HG03064 (cell line): ENCODE measurements around the gene CD27.
"Not testable (repeated sequence)": the region's sequence is repeated elsewhere in the genome, so short reads cannot be mapped to it uniquely, and the experiment has no call there.

Source experiments
- ATAC-seq: cut with Tn5 transposase; IDR thresholded peaks from one replicate; pipeline ENCODE4 v1.9.1; 2021; ENCODE audit warnings: low read depth; ENCODE audit not compliant: unreplicated experiment

Gene CD27

GRCh38 chr12:6477601-6478377, 33.0 kb downstream of the CD27 start:
- not testable (repeated sequence) for ATAC-seq

- no peak for ATAC-seq
Observed at GRCh38 chr12:6478416-6478815, 33.7 kb downstream of the CD27 start.

- ATAC-seq, result no peak
Observed at GRCh38 chr12:6488240-6488639, 43.5 kb downstream of the CD27 start.

GRCh38 chr12:6489449-6489848, 44.7 kb downstream of the CD27 start:
- ATAC-seq, result no peak

- not testable (repeated sequence) for ATAC-seq
Observed at GRCh38 chr12:6490673-6491072, 45.9 kb downstream of the CD27 start.

- peak; percentile 61 for ATAC-seq
Observed at GRCh38 chr12:6492838-6493496, 48.2 kb downstream of the CD27 start, which contains the start of gene MRPL51. Gene MRPL51 (minus strand): TSS chr12:6493262. CDS start chr12:6493136, 126 bp downstream.

- peak; percentile 63 for ATAC-seq
Observed at GRCh38 chr12:6493497-6494257, 48.9 kb downstream of the CD27 start, which contains the start of gene NCAPD2. Gene NCAPD2 (plus strand): TSS chr12:6494102. CDS start chr12:6495099, 997 bp downstream.

- peak; percentile 36 for ATAC-seq
Observed at GRCh38 chr12:6494258-6494743, 49.5 kb downstream of the CD27 start.

GRCh38 chr12:6494968-6495367, 50.2 kb downstream of the CD27 start:
- no peak for ATAC-seq

GRCh38 chr12:6497291-6497690, 52.5 kb downstream of the CD27 start:
- ATAC-seq, result not testable (repeated sequence)

GRCh38 chr12:6500466-6500865, 55.7 kb downstream of the CD27 start:
- ATAC-seq, result no peak
